CD4-positive, CD25-positive, alpha-beta regulatory T cell (primary cell): Measurements from ENCODE around the gene PMEPA1. TPM values are rescaled to one million over a fixed set of nuclear protein-coding genes. Genes with fewer than 3 reads are reported as not detected.
A peak's percentile ranks its signal among the peaks of the same experiment; 100 is the strongest.

Source experiments
- ATAC-seq, 2 donors: fragments of 150-1000 bp; cut with Tn5 transposase; one replicate each; pipeline ENCODE4 v1.10.0; 2021; ENCODE audit warnings: low read depth in 2 of 2, moderate number of reproducible peaks in 2 of 2, moderate library complexity in 1 of 2
- DNase-seq, 3 donors: peaks; one replicate each; pipeline versions ENCODE4 v3.0.0 to v3.0.0-alpha.2; 2012 to 2022; ENCODE audit warnings: mixed read lengths in 1 of 3
- H3K27ac ChIP-seq: one replicate; pipeline ENCODE4 v1.7.0; 2013; ENCODE audit warnings: mild to moderate bottlenecking, low read length; ENCODE audit not compliant: insufficient read depth, poor library complexity, severe bottlenecking
- H3K27me3 ChIP-seq: one replicate; pipeline ENCODE4 v1.7.0; 2013; ENCODE audit warnings: low read length; ENCODE audit not compliant: control insufficient read depth, insufficient read depth
- H3K36me3 ChIP-seq: one replicate; pipeline ENCODE4 v1.7.0; 2013; ENCODE audit warnings: mild to moderate bottlenecking, low read length, moderate library complexity; ENCODE audit not compliant: control insufficient read depth, insufficient read depth
- H3K4me1 ChIP-seq: 2 replicates; pipeline ENCODE4 v1.7.0; 2013; ENCODE audit warnings: mild to moderate bottlenecking, low read length; ENCODE audit not compliant: insufficient read depth, control insufficient read depth, poor library complexity, severe bottlenecking
- H3K4me3 ChIP-seq: one replicate; pipeline ENCODE4 v1.7.0; 2013; ENCODE audit warnings: low read depth, mild to moderate bottlenecking, low read length, moderate library complexity
- H3K9me3 ChIP-seq, 2 experiments: 1 replicate in 1 of 2; 2 replicates in 1 of 2; pipeline ENCODE4 v1.7.0; 2013; ENCODE audit warnings: low read length in 2 of 2, mild to moderate bottlenecking in 1 of 2, moderate library complexity in 1 of 2; ENCODE audit not compliant: control insufficient read depth in 2 of 2
- H3K27ac Mint-ChIP-seq, 3 donors: one replicate each; pipeline ENCODE4 v1.8.0; 2020 to 2022; ENCODE audit warnings: mild to moderate bottlenecking in 3 of 3, mixed read lengths in 3 of 3, moderate library complexity in 2 of 3
- H3K27me3 Mint-ChIP-seq: one replicate; pipeline ENCODE4 v1.8.0; 2022; ENCODE audit warnings: mild to moderate bottlenecking, mixed read lengths
- H3K36me3 Mint-ChIP-seq: one replicate; pipeline ENCODE4 v1.8.0; 2020; ENCODE audit warnings: mixed read lengths
- H3K4me1 Mint-ChIP-seq, 4 donors: one replicate each; pipeline ENCODE4 v1.8.0; 2020 to 2022; ENCODE audit warnings: mixed read lengths in 4 of 4, mild to moderate bottlenecking in 1 of 4
- H3K4me3 Mint-ChIP-seq, 4 donors: one replicate each; pipeline ENCODE4 v1.8.0; 2020 to 2022; ENCODE audit warnings: mild to moderate bottlenecking in 4 of 4, mixed read lengths in 4 of 4, moderate library complexity in 3 of 4
- H3K9me3 Mint-ChIP-seq, 7 donors: one replicate each; pipeline ENCODE4 v1.8.0; 2020 to 2022; ENCODE audit warnings: mixed read lengths in 7 of 7, mild to moderate bottlenecking in 3 of 7, moderate library complexity in 2 of 7
- polyA plus RNA-seq, 4 donors: library from polyadenylated mRNA; unstranded; fragments of 300-500 nt; fragmentation: Illumina TruSeq; gene quantifications; one replicate each; pipeline ENCODE4 v1.2.3, GENCODE V29; 2021
- total RNA-seq: library from RNA; stranded (reverse); gene quantifications from one replicate; pipeline ENCODE4 v1.2.3, GENCODE V29; 2022

PMEPA1 gene
- total and polyA plus RNA-seq, 5 donors from 2014 or later: 0.36 to 4.0 (median 0.86) TPM

DNA sequence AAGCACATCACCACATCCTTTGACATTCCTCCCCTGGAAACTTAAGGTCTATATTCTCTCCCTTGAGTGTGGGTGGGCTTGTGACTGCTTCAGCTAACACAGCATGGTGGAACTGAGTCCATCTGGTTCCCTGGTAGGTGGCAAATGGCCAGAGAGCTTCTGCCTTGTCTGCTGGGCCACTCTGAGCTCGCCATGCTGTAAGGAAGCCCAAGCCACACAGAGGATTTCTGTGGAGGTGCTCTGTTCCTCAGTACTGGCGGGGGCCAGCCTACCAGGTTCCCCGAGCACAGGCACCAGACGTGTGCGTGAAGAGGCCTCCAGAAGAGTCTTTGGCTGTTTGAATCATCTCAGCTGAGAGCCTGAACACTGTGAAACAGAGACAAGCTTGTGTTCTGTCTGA, 41.6 kb upstream of the PMEPA1 start:
- H3K9me3 ChIP-seq: no peaks in the 10 kb centered on the region
- no peaks in the 10 kb centered on the region for H3K36me3 ChIP-seq
- Mint-ChIP-seq H3K27ac (no peak overlapping the region), H3K9me3 (peaks cover 0 to 2% (median 0%) of the 10 kb centered on the region in 7 donors), H3K27me3 (peaks cover 16% of the 10 kb centered on the region), H3K4me1 (peaks cover 0 to 13% (median under 1%) of the 10 kb centered on the region in 4 donors), H3K36me3 (no peaks in the 10 kb centered on the region), H3K4me3 (no peak overlapping the region)
- no peak overlapping the region for H3K27ac ChIP-seq
- DNase-seq (no peak), ATAC-seq (no peak)
- H3K4me1 ChIP-seq: peaks cover 6% of the 10 kb centered on the region
- no peaks in the 10 kb centered on the region for H3K27me3 ChIP-seq
- H3K4me3 ChIP-seq: no peak overlapping the region

DNA sequence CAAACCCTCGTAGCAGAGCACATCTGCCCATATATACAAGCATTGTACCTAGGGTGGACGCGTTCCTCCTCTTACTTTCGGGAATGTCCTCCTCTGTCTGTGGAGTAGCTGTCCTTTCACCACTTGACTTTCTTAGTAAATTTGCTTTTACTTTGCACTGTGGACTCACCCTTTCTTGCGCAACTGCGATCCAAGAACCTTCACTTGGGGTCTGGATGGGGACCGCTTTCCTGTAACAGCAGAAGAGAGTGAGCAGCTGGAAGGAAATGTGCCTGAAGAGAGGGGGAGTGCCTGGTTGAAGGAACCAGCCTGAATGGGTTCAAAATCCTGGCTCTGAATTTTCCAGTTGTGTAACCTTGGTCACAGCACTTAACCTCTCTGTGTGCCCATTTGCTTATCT, 40.1 kb upstream of the PMEPA1 start:
- no peaks in the 10 kb centered on the region for H3K9me3 ChIP-seq
- Mint-ChIP-seq H3K4me1 (peaks cover 0 to 13% (median under 1%) of the 10 kb centered on the region in 4 donors), H3K9me3 (peaks cover 0 to 1% (median 0%) of the 10 kb centered on the region in 7 donors), H3K4me3 (no peak overlapping the region), H3K27ac (no peak overlapping the region), H3K36me3 (no peaks in the 10 kb centered on the region), H3K27me3 (peaks cover 14% of the 10 kb centered on the region)
- ATAC-seq: no peak
- no peaks in the 10 kb centered on the region for H3K27me3 ChIP-seq
- peaks cover 6% of the 10 kb centered on the region for H3K4me1 ChIP-seq
- H3K36me3 ChIP-seq: no peaks in the 10 kb centered on the region
- no peak overlapping the region for H3K27ac ChIP-seq
- no peak overlapping the region for H3K4me3 ChIP-seq
- DNase-seq: no peak

DNA sequence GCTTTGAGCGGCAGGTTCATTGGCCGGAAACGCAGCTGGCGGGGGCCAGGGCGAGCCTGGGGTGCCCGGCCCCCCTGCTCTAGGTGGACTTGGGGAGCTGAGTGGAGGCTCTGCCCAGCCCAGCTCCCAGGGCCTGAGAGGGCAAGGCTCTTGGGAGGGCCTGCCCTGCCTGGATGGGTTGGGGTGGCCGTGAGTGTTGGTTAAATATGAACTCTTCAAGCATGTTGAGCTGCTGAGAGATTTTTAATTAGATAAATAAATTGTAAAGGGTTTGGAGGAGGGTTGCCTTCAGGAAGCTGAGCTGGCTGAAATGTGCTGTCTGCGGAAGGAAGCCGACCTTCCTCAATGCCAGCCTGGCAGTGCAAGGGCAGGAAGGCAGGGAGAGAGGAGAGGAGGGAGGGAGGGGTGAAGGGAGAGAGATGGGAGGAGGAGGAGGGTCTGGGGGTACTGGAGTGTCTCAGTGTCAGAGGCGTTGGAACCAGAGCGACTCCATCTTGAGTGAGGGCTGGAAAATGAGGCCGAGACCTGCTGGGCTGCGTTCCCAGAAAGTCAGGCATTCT, 39.4 kb upstream of the PMEPA1 start:
- peaks cover 13% of the 10 kb centered on the region for H3K27me3 Mint-ChIP-seq
- H3K27ac Mint-ChIP-seq: peak overlapping the region in 2 of 3 donors; percentile 8 to 74

DNA sequence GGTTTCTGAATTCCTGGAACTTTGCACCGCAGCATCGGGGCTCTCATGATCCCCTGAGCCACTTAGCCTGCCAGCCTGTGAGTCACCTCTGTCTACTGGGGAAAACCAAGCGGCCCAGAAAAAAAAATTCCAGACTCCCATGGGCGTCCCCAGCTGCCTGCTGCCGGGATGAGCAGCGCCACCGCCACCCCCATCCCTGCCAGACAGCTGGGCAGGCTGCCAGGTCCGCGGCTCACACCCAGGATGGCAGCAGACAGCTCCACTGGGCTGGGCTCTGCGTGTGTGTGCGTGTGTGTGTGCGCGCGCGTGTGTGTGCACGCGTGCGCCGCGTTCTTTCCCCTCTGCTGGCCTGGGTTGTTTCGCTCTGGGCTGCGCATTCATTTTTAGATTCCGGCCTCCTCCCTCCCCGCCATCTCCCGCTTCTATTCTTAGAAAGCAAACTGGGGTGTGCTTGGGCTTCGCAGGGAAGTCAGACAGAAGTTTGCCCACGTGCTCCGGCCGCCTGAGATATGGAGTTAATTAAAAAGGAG, 38.9 kb upstream of the PMEPA1 start:
- Histone ChIP-seq H3K27me3 (no peaks in the 10 kb centered on the region), H3K9me3 (no peaks in the 10 kb centered on the region), H3K36me3 (no peaks in the 10 kb centered on the region), H3K4me3 (no peak overlapping the region), H3K4me1 (peaks cover 6% of the 10 kb centered on the region), H3K27ac (no peak overlapping the region)
- H3K27ac Mint-ChIP-seq: peak overlapping the region in 2 of 3 donors; percentile 8 to 74
- DNase-seq (peak in 2 of 3 donors; percentile 5 to 47), ATAC-seq (peak; percentile 59 to 61)
- H3K9me3 Mint-ChIP-seq: peaks cover 0 to 1% (median 0%) of the 10 kb centered on the region in 7 donors
- H3K36me3 Mint-ChIP-seq: no peaks in the 10 kb centered on the region
- peaks cover 13% of the 10 kb centered on the region for H3K27me3 Mint-ChIP-seq
- H3K4me3 Mint-ChIP-seq: peak overlapping the region in 1 of 4 donors; percentile 85
- peaks cover 0 to 13% (median under 1%) of the 10 kb centered on the region in 4 donors for H3K4me1 Mint-ChIP-seq

More for the DNA sequence above, 39.4 kb upstream of the PMEPA1 start:
- no peaks in the 10 kb centered on the region for H3K36me3 Mint-ChIP-seq
- H3K9me3 Mint-ChIP-seq: peaks cover 0 to 1% (median 0%) of the 10 kb centered on the region in 7 donors
- Histone ChIP-seq H3K9me3 (no peaks in the 10 kb centered on the region), H3K27me3 (no peaks in the 10 kb centered on the region), H3K4me1 (peaks cover 6% of the 10 kb centered on the region), H3K27ac (no peak overlapping the region), H3K4me3 (no peak overlapping the region), H3K36me3 (no peaks in the 10 kb centered on the region)
- peak overlapping the region in 1 of 4 donors; percentile 85 for H3K4me3 Mint-ChIP-seq
- ATAC-seq: no peak
- DNase-seq: no peak
- H3K4me1 Mint-ChIP-seq: peaks cover 0 to 13% (median under 1%) of the 10 kb centered on the region in 4 donors

DNA sequence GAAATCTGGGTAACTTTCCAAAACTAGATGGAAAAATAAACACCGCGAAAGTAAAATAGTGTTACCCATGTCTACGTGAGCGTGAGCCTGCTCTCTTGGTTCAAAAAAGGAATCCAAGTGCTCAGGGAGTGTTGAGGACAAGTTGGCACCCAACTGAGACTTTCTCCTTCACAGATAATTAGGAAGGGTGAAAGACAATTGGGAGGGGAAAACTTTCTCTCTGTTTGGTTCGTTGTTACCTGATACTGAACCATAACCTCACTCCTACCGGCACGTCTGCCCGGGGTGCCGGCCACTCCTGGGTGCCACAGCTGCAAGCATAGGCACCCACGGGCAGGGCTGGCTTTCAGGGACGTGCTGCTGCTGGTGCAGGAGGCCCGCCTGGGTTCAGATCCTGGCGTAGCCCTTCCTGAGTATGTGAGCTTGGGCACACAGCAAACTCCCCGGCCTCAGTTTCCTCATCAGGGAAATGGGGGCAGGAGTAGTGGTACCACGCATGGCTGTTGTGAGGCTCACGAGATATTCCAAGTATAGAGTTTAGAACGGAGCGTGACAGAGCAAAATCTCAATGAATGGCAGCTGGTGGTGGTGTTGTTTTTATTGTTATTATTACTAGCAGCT, 38.2 kb upstream of the PMEPA1 start:
- ATAC-seq (no peak), DNase-seq (no peak)
- H3K4me3 ChIP-seq: no peak overlapping the region
- Mint-ChIP-seq H3K9me3 (peaks cover 0 to 1% (median 0%) of the 10 kb centered on the region in 7 donors), H3K4me3 (no peak overlapping the region), H3K27ac (no peak overlapping the region), H3K27me3 (peaks cover 13% of the 10 kb centered on the region), H3K36me3 (no peaks in the 10 kb centered on the region), H3K4me1 (peaks cover 0 to 13% (median under 1%) of the 10 kb centered on the region in 4 donors)
- H3K36me3 ChIP-seq: no peaks in the 10 kb centered on the region
- no peaks in the 10 kb centered on the region for H3K9me3 ChIP-seq
- peaks cover 6% of the 10 kb centered on the region for H3K4me1 ChIP-seq
- H3K27me3 ChIP-seq: no peaks in the 10 kb centered on the region
- no peak overlapping the region for H3K27ac ChIP-seq

DNA sequence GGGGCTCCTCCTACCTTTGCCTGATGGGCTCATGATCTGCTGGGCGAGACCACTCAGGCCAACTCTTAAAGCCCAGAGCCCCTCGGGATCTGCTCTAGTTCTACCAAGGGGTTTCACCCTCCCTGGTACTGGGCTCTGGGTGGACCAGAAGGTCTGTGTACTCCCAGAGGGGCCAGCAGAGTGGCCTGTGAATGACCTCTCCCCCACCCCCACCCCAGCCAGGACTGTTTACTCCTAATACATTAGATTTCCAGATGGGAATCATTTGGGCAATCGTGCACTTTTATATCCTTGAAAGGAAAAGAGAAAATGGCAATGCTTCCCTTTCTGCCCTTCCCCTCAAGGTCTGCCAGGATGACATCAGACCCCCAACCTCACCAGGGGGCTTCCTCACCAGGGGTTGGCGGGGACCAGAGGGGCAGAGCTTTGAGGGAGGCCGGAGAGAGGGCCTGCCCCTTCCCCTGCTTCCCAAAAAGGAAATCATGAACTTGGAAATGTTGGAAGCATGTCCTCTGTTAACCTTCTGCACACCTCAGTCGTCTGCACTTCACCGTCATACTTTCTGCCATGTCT, 37.1 kb upstream of the PMEPA1 start:
- no peaks in the 10 kb centered on the region for H3K36me3 ChIP-seq
- Mint-ChIP-seq H3K36me3 (no peaks in the 10 kb centered on the region), H3K4me3 (no peak overlapping the region), H3K27me3 (peaks cover 16% of the 10 kb centered on the region), H3K27ac (no peak overlapping the region), H3K4me1 (peaks cover 0 to 13% (median under 1%) of the 10 kb centered on the region in 4 donors), H3K9me3 (peaks cover 0 to 1% (median 0%) of the 10 kb centered on the region in 7 donors)
- no peaks in the 10 kb centered on the region for H3K27me3 ChIP-seq
- H3K9me3 ChIP-seq: no peaks in the 10 kb centered on the region
- no peak overlapping the region for H3K4me3 ChIP-seq
- peaks cover 6% of the 10 kb centered on the region for H3K4me1 ChIP-seq
- no peak for DNase-seq
- ATAC-seq: no peak
- no peak overlapping the region for H3K27ac ChIP-seq

DNA sequence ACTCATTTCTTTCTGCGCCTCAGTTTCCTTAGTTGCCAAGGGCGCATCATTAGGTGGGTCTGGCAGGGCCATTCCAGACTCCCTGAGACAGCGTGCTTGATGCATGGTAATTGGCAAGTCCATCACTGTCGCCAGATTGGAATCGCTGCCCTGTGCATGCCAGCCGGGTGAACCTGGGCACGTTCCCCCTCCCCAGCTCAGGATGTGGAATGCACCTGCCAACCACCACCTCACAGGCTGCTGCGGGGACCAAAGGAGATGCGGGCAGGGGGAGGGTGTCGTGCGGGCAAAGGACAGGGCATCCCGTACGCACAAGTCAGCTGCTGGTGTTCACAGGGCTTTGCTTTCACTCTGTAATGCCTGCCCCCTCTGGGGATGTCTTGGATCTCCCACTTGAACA, 36.4 kb upstream of the PMEPA1 start:
- DNase-seq (no peak), ATAC-seq (no peak)
- Histone ChIP-seq H3K27me3 (no peaks in the 10 kb centered on the region), H3K27ac (no peak overlapping the region), H3K9me3 (no peaks in the 10 kb centered on the region), H3K4me3 (no peak overlapping the region), H3K4me1 (peaks cover 6% of the 10 kb centered on the region), H3K36me3 (no peaks in the 10 kb centered on the region)
- peaks cover 19% of the 10 kb centered on the region for H3K27me3 Mint-ChIP-seq
- H3K27ac Mint-ChIP-seq: no peak overlapping the region
- no peak overlapping the region for H3K4me3 Mint-ChIP-seq
- H3K9me3 Mint-ChIP-seq: no peaks in the 10 kb centered on the region
- no peaks in the 10 kb centered on the region for H3K36me3 Mint-ChIP-seq
- peaks cover 0 to 13% (median under 1%) of the 10 kb centered on the region in 4 donors for H3K4me1 Mint-ChIP-seq
